Immature natural killer cell (primary cell): ENCODE measurements around the gene ANGPTL2. TPM values are rescaled to one million over a fixed set of nuclear protein-coding genes. Genes with fewer than 3 reads are reported as not detected.

Experiments
- DNase-seq, 3 donors: peaks; one replicate each; pipeline ENCODE4 v3.0.0; 2022; ENCODE audit warnings: mixed read lengths in 1 of 3
- H3K27ac Mint-ChIP-seq, 6 donors: one replicate each; pipeline ENCODE4 v1.8.0; 2020; ENCODE audit warnings: mixed read lengths in 6 of 6, mild to moderate bottlenecking in 5 of 6, inconsistent platforms in 4 of 6, moderate library complexity in 3 of 6
- H3K27me3 Mint-ChIP-seq, 3 donors: one replicate each; pipeline ENCODE4 v1.8.0; 2020 to 2021; ENCODE audit warnings: low read depth in 3 of 3, mild to moderate bottlenecking in 3 of 3, mixed read lengths in 3 of 3, moderate library complexity in 3 of 3, inconsistent platforms in 1 of 3
- H3K36me3 Mint-ChIP-seq, 3 donors: one replicate each; pipeline ENCODE4 v1.8.0; 2020; ENCODE audit warnings: mixed read lengths in 3 of 3, inconsistent platforms in 2 of 3, mild to moderate bottlenecking in 2 of 3
- H3K4me1 Mint-ChIP-seq, 2 donors: one replicate each; pipeline ENCODE4 v1.8.0; 2020; ENCODE audit warnings: inconsistent platforms in 2 of 2, mild to moderate bottlenecking in 2 of 2, mixed read lengths in 2 of 2, moderate library complexity in 1 of 2
- H3K4me3 Mint-ChIP-seq, 5 donors: one replicate each; pipeline ENCODE4 v1.8.0; 2020; ENCODE audit warnings: mild to moderate bottlenecking in 5 of 5, mixed read lengths in 5 of 5, inconsistent platforms in 3 of 5, moderate library complexity in 3 of 5
- H3K9me3 Mint-ChIP-seq, 6 donors: one replicate each; pipeline ENCODE4 v1.8.0; 2020; ENCODE audit warnings: mild to moderate bottlenecking in 6 of 6, mixed read lengths in 6 of 6, inconsistent platforms in 4 of 6, moderate library complexity in 3 of 6
- polyA plus RNA-seq, 3 donors: library from polyadenylated mRNA; unstranded; fragments of 300-500 nt; fragmentation: Illumina TruSeq; gene quantifications; one replicate each; pipeline ENCODE4 v1.2.3, GENCODE V29; 2021

ANGPTL2 gene
- polyA plus RNA-seq, 3 donors from 2014 or later = not detected

DNA sequence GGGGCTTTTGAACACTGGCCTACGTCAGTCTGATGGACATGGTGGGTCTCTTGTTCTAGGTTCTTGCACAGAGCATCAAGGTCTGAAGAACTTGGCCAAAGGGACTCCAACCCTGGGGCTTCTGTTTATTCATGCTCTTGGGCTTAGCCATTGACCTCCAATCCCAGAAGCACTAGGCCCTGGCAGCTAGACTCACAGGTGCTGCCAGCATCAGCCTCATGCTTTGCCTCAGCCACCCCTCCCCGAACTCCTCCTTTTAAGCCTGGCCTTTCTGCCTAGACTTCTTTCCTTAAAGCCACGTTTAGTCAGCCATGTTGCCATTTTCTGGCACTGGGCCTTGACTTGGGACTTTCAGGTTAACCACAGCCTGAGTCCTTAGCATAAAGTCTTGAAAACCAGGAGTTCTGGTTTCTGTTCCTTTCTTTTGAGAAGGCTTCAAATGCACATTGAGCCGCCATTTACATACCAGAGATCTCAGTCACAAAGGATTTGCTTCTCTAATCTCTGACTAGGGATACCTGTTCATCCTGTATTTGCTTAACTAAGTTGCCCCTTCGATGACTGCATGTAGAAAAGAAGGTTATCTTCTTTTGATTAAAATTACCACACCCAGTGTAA lies 54.7 kb downstream of the ANGPTL2 start:
- H3K9me3 Mint-ChIP-seq = peaks cover 0 to 7% (median 1%) of the 10 kb centered on the region in 6 donors
- peaks cover 22 to 32% (median 24%) of the 10 kb centered on the region in 3 donors for H3K36me3 Mint-ChIP-seq
- no peak for DNase-seq
- no peak overlapping the region for H3K4me3 Mint-ChIP-seq
- no peaks in the 10 kb centered on the region for H3K4me1 Mint-ChIP-seq
- no peak overlapping the region for H3K27ac Mint-ChIP-seq
- peaks cover 0 to 3% (median 0%) of the 10 kb centered on the region in 3 donors for H3K27me3 Mint-ChIP-seq

DNA sequence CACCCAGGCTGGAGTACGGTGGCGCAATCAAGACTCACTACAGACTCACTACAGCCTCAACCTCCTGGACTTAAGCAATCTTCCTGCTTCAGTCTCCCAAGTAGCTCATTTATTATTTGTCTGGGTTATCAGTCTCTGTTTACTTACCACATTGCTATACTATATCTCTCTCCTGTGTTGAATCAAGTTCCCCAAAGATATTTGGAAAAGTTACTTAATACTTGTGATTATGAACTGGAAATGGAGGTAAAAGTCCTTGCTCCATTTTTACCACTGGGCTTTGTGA lies 55.6 kb downstream of the ANGPTL2 start:
- peaks cover 14 to 25% (median 18%) of the 10 kb centered on the region in 3 donors for H3K36me3 Mint-ChIP-seq
- peaks cover 0 to 3% (median under 1%) of the 10 kb centered on the region in 6 donors for H3K9me3 Mint-ChIP-seq
- DNase-seq = no peak
- H3K27ac Mint-ChIP-seq = peak overlapping the region in 1 of 6 donors; percentile 58
- peaks cover 0 to under 1% (median 0%) of the 10 kb centered on the region in 3 donors for H3K27me3 Mint-ChIP-seq
- no peaks in the 10 kb centered on the region for H3K4me1 Mint-ChIP-seq
- H3K4me3 Mint-ChIP-seq = no peak overlapping the region

DNA sequence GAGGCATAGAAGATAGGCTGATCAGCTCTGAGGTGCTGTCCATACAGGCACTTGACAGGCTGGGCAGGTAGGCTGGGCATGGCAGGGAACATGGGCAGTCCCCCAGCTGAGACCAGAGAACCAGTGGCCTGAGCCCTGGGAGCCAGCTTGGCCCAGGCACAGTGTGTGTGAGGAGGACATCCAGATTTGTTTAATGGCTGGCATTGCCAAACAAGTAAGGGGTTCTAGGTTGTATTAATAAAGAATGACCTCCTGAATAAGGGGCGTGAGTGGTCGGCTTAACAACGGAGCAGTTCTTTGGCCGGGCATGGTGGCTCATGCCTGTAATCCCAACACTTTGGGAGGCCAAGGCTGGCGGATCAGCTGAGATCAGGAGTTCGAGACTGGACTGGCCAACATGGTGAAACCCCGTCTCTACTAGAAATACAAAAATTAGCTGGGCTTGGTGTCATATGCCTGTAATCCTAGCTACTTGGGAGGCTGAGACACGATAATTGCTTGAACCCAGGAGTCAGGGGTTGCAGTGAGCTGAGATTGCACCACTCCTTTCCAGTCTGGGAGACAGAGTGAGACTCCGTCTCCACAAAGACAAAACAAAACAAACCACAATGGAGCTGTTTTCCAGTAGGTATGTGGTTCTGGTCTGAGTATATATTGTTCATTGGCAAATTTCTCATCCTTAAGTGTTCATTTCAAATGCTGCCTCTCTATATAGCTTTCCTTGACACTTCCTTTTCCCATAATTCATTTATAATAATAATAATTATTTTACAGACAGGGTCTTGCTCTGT lies 56.2 kb downstream of the ANGPTL2 start:
- Mint-ChIP-seq H3K27me3 (no peaks in the 10 kb centered on the region), H3K9me3 (no peaks in the 10 kb centered on the region), H3K4me1 (no peaks in the 10 kb centered on the region)

DNA sequence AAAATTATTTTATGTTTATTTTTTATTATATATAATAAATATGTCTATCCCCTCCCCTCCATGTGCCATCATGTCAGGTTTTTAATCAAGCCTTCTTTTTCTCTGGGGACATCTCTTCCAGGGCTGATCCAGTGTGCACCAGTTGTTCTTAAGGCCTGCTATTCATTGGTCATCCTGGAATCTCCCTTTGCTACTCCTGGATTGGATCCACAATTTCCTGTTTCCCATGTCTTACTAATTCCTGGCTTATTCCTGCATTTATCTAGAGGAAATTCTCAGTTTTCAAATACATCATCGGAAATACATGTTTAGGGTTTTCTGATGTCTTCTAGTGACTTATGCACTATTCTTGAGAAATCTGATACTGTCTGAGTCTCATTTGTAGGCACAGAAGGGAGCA lies 56.8 kb downstream of the ANGPTL2 start:
- Mint-ChIP-seq H3K27ac (no peak overlapping the region), H3K27me3 (no peaks in the 10 kb centered on the region), H3K36me3 (peaks cover 7 to 16% (median 15%) of the 10 kb centered on the region in 3 donors), H3K9me3 (no peaks in the 10 kb centered on the region), H3K4me1 (no peaks in the 10 kb centered on the region), H3K4me3 (no peak overlapping the region)
- DNase-seq = no peak

More for the DNA sequence above, 56.2 kb downstream of the ANGPTL2 start:
- Mint-ChIP-seq H3K27ac (no peak overlapping the region), H3K4me3 (no peak overlapping the region), H3K36me3 (peaks cover 9 to 19% (median 17%) of the 10 kb centered on the region in 3 donors)
- no peak for DNase-seq

GRCh38 chr9:127064335-127064734 lies 58.1 kb downstream of the ANGPTL2 start:
- H3K27ac Mint-ChIP-seq = no peak overlapping the region
- DNase-seq = no peak
- no peaks in the 10 kb centered on the region for H3K27me3 Mint-ChIP-seq
- no peak overlapping the region for H3K4me3 Mint-ChIP-seq
- peaks cover 7 to 16% (median 15%) of the 10 kb centered on the region in 3 donors for H3K36me3 Mint-ChIP-seq
- H3K4me1 Mint-ChIP-seq = no peaks in the 10 kb centered on the region
- H3K9me3 Mint-ChIP-seq = no peaks in the 10 kb centered on the region

GRCh38 chr9:127061411-127061810 lies 61.0 kb downstream of the ANGPTL2 start:
- no peak for DNase-seq
- Mint-ChIP-seq H3K4me1 (no peaks in the 10 kb centered on the region), H3K4me3 (no peak overlapping the region), H3K27ac (no peak overlapping the region), H3K36me3 (peaks cover 3 to 16% (median 15%) of the 10 kb centered on the region in 3 donors), H3K9me3 (no peaks in the 10 kb centered on the region), H3K27me3 (peaks cover 0 to 2% (median 0%) of the 10 kb centered on the region in 3 donors)

DNA sequence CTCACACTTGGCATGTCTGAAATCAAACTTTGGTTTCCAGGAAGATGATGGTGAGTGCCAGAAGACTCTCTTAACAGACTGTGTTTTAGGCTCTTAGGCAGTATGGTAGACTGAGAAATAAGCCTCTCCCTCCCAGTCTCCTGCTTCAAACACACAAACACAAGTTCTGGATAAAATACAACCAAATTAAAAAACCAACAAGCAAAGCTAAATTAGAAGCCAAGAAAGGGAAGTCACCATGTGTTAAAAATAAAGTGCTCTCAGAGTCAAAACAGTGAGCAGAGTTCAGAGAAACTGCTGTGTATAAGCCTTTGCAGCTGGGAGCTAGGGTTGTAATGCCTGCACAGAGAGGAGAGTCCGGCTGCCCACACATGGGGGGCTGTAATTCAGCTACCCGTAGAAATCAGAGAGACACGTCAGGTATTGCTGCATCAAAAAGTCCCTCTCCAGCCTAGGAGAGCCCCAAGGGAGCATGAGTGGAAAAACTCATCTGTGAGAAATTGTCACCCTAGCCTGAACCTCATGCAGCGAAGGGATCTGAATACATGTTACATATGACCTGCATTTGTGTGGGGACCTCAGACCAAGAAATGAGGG lies 62.6 kb downstream of the ANGPTL2 start:
- peaks cover 0 to 16% (median 14%) of the 10 kb centered on the region in 3 donors for H3K36me3 Mint-ChIP-seq
- H3K9me3 Mint-ChIP-seq = no peaks in the 10 kb centered on the region
- H3K4me3 Mint-ChIP-seq = no peak overlapping the region
- peaks cover 0 to 2% (median 0%) of the 10 kb centered on the region in 3 donors for H3K27me3 Mint-ChIP-seq
- H3K27ac Mint-ChIP-seq = peak overlapping the region in 2 of 6 donors; percentile 41 to 50
- no peaks in the 10 kb centered on the region for H3K4me1 Mint-ChIP-seq
- DNase-seq = no peak

DNA sequence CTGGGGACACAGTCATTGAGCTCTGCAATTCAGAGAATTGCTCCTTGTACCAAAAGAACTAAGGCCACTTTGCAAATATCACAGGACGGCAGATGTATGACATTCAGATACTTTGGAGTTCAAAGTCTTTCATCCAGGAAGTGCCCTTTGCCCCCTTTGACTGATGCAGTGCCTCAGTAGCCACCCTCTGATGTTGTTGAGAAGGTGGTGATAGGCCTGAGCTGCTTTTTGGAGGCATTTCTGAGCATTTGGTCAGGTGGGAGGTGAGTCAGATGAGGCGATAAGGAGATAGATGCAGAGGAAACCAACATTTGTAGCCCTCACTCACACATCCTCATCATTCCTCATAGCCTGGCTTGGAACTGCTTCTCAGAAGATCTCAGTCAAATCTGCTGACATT lies 63.4 kb downstream of the ANGPTL2 start:
- peaks cover 0 to 17% (median 14%) of the 10 kb centered on the region in 3 donors for H3K36me3 Mint-ChIP-seq
- no peaks in the 10 kb centered on the region for H3K4me1 Mint-ChIP-seq
- peaks cover 0 to 2% (median 0%) of the 10 kb centered on the region in 3 donors for H3K27me3 Mint-ChIP-seq
- peak overlapping the region in 3 of 6 donors; percentile 31 to 42 (median 41) for H3K27ac Mint-ChIP-seq
- no peak for DNase-seq
- H3K9me3 Mint-ChIP-seq = no peaks in the 10 kb centered on the region
- no peak overlapping the region for H3K4me3 Mint-ChIP-seq

DNA sequence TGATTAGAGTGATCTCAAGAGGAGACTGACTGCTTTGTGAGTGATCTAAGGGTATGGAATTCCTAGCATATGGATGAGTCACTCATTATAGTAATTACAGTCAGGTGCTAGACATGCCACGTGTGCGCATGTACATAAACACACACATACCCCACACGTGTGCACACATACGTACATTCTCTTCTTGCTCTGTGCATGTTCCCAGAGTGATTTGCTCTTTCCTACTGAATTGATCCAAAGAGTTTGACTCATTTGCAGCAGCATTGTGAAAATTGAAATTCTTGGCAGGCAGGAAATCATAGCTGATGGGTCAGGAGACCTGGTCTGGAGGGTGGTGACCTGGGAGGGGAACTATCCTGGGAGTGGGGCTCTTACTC lies 63.8 kb downstream of the ANGPTL2 start:
- Mint-ChIP-seq H3K27me3 (peaks cover 0 to 2% (median 0%) of the 10 kb centered on the region in 3 donors), H3K36me3 (peaks cover 0 to 21% (median 14%) of the 10 kb centered on the region in 3 donors)

DNA sequence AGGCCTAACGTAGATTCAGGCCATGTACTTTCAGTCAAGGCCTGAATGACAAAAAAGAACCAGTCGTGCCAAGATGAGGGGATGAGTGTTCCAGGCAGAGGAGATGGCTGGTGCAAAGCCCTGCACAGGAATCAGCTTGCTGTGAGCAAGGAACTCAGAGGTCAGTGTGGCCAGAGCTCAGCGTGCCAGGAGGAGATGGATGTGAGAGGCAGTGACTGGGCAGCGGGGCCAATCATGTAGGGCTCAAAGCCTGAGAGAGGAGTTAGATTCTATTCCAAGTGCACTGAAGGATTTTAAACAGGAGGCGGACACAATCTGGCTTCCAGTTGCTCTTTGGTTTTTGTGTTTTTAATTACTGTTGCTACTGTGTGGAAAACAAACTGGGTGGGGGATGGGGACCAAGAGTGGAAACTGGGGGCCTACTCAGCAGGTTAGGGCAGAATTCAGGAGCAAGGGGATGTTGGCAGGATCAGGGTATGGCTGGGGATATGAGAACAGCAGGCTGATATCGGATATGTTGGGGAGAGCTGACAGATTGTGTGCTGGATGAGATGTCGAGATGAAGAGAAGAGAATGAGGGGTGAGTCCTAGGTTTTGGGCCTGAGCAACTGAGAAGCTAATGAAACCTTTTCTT lies 64.3 kb downstream of the ANGPTL2 start:
- Mint-ChIP-seq H3K36me3 (peaks cover 0 to 23% (median 14%) of the 10 kb centered on the region in 3 donors), H3K9me3 (no peaks in the 10 kb centered on the region), H3K4me3 (no peak overlapping the region), H3K27ac (peak overlapping the region in 2 of 6 donors; percentile 6 to 11), H3K27me3 (peaks cover 0 to 2% (median 0%) of the 10 kb centered on the region in 3 donors), H3K4me1 (no peaks in the 10 kb centered on the region)
- no peak for DNase-seq

More for the DNA sequence above, 63.8 kb downstream of the ANGPTL2 start:
- H3K9me3 Mint-ChIP-seq = no peaks in the 10 kb centered on the region
- H3K4me1 Mint-ChIP-seq = no peaks in the 10 kb centered on the region
- DNase-seq = no peak
- peak overlapping the region in 2 of 6 donors; percentile 11 to 31 for H3K27ac Mint-ChIP-seq
- H3K4me3 Mint-ChIP-seq = no peak overlapping the region

DNA sequence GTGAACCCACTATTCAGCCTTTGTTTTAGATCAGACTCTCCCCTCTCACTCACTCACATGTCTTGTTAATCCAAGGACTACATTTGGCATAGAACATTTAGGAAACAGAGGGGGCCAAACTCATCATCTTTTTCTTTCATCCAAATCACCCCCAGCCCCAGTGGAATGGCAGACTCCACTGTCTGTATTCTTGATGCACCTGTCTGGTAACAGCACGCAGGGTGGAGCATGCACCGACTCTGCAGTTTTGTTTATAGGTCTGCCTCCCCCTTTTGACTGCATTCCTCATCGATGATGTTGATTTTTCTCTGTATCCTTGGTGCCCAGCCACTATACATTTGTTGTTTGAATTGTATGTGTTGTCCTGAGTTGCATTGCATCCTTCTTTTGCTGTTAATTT lies 66.0 kb downstream of the ANGPTL2 start:
- Mint-ChIP-seq H3K4me1 (no peaks in the 10 kb centered on the region), H3K4me3 (no peak overlapping the region), H3K27me3 (peaks cover 0 to 2% (median 0%) of the 10 kb centered on the region in 3 donors), H3K9me3 (no peaks in the 10 kb centered on the region), H3K36me3 (peaks cover 0 to 24% (median 20%) of the 10 kb centered on the region in 3 donors), H3K27ac (peak overlapping the region in 1 of 6 donors; percentile 12)
- no peak for DNase-seq

- Mint-ChIP-seq H3K4me3 (no peak overlapping the region), H3K27me3 (peaks cover 0 to 2% (median 0%) of the 10 kb centered on the region in 3 donors), H3K9me3 (no peaks in the 10 kb centered on the region), H3K36me3 (peaks cover 0 to 23% (median 21%) of the 10 kb centered on the region in 3 donors), H3K4me1 (no peaks in the 10 kb centered on the region), H3K27ac (peak overlapping the region in 1 of 6 donors; percentile 17)
- no peak for DNase-seq
Measured at GRCh38 chr9:127055745-127056402, 66.6 kb downstream of the ANGPTL2 start.

GRCh38 chr9:127053960-127054359 lies 68.5 kb downstream of the ANGPTL2 start:
- H3K27ac Mint-ChIP-seq = no peak overlapping the region
- no peak for DNase-seq
- H3K4me1 Mint-ChIP-seq = peaks cover 9 to 16% of the 10 kb centered on the region in 2 donors
- peaks cover 0 to 3% (median 2%) of the 10 kb centered on the region in 3 donors for H3K27me3 Mint-ChIP-seq
- H3K4me3 Mint-ChIP-seq = no peak overlapping the region
- H3K36me3 Mint-ChIP-seq = peaks cover 0 to 22% (median 17%) of the 10 kb centered on the region in 3 donors
- no peaks in the 10 kb centered on the region for H3K9me3 Mint-ChIP-seq
